Measurements from ENCODE around the gene KIRREL1.

Gene KIRREL1

GRCh38 chr1:157993918-157994605, 617 bp downstream of the KIRREL1 start:
- no peaks in the 10 kb centered on the region for H3K27me3 ChIP-seq (ENCODE audit: insufficient read depth, low read length, poor library complexity)
- H3K4me3 ChIP-seq (ENCODE audit: low read length), result peak overlapping the region; percentile 83
- H3K4me2 ChIP-seq (ENCODE audit: low read length), result peak overlapping the region; percentile 55
- H3K23ac ChIP-seq (ENCODE audit: low read length), result no peak overlapping the region
- peak overlapping the region; percentile 41 for H4K8ac ChIP-seq (ENCODE audit: low read depth, low read length)
- DNase-seq, result no peak
- H4K5ac ChIP-seq (ENCODE audit: low read length), result no peak overlapping the region
- no peak overlapping the region for H2BK5ac ChIP-seq (ENCODE audit: low read length)
- H2AK5ac ChIP-seq (ENCODE audit: low read length), result peak overlapping the region; percentile 79
- H3K27ac ChIP-seq (ENCODE audit: low read depth, low read length), result peak overlapping the region; percentile 42
- H2BK120ac ChIP-seq (ENCODE audit: low read depth, low read length), result peak overlapping the region; percentile 99
- peak overlapping the region; percentile 92 for H3K56ac ChIP-seq (ENCODE audit: low read length)
- no peaks in the 10 kb centered on the region for H3K36me3 ChIP-seq (ENCODE audit: control insufficient read depth, insufficient read depth, low read length)
- H3K4me1 ChIP-seq (ENCODE audit: control insufficient read depth, low read depth, low read length), result peaks cover 21% of the 10 kb centered on the region
- H2BK15ac ChIP-seq (replicated peaks; ENCODE audit: low read depth), result no peak overlapping the region
- WGBS (ENCODE audit: extremely low coverage, insufficient coverage, low lambda C conversion rate), result no CpG with 5 or more reads among the region's 29 CpGs
- peaks cover 48% of the 10 kb centered on the region for H3K79me2 ChIP-seq (ENCODE audit: control insufficient read depth, insufficient read depth, low read length)
- peaks cover 24% of the 10 kb centered on the region for H3K79me1 ChIP-seq (ENCODE audit: low read length)
- H3K4ac ChIP-seq (ENCODE audit: low read depth, low read length), result peak overlapping the region; percentile 97
- peak overlapping the region; percentile 71 for H3K9ac ChIP-seq (ENCODE audit: low read length)
- peak overlapping the region; percentile 100 for H3K18ac ChIP-seq (ENCODE audit: low read length)

- peak overlapping the region; percentile 83 for H3K23ac ChIP-seq (ENCODE audit: low read length)
- H3K9ac ChIP-seq (ENCODE audit: low read length), result peak overlapping the region; percentile 59
- H3K79me1 ChIP-seq (ENCODE audit: low read length), result peaks cover 26% of the 10 kb centered on the region
- H2AK5ac ChIP-seq (ENCODE audit: low read length), result peak overlapping the region; percentile 79
- H4K5ac ChIP-seq (ENCODE audit: low read length), result no peak overlapping the region
- H3K18ac ChIP-seq (ENCODE audit: low read length), result peak overlapping the region; percentile 24
- no peak for DNase-seq
- H2BK5ac ChIP-seq (ENCODE audit: low read length), result peak overlapping the region; percentile 17
- no peak overlapping the region for H3K27ac ChIP-seq (ENCODE audit: low read depth, low read length)
- H3K56ac ChIP-seq (ENCODE audit: low read length), result peak overlapping the region; percentile 75
- no CpG with 5 or more reads among the region's 13 CpGs for WGBS (ENCODE audit: extremely low coverage, insufficient coverage, low lambda C conversion rate)
- H3K4ac ChIP-seq (ENCODE audit: low read depth, low read length), result peak overlapping the region; percentile 97
- peaks cover 55% of the 10 kb centered on the region for H3K79me2 ChIP-seq (ENCODE audit: control insufficient read depth, insufficient read depth, low read length)
- no peak overlapping the region for H4K8ac ChIP-seq (ENCODE audit: low read depth, low read length)
- H3K4me3 ChIP-seq (ENCODE audit: low read length), result peak overlapping the region; percentile 2
- H2BK15ac ChIP-seq (replicated peaks; ENCODE audit: low read depth), result no peak overlapping the region
- H3K36me3 ChIP-seq (ENCODE audit: control insufficient read depth, insufficient read depth, low read length), result no peaks in the 10 kb centered on the region
- H2BK120ac ChIP-seq (ENCODE audit: low read depth, low read length), result no peak overlapping the region
- H3K4me1 ChIP-seq (ENCODE audit: control insufficient read depth, low read depth, low read length), result peaks cover 21% of the 10 kb centered on the region
- H3K27me3 ChIP-seq (ENCODE audit: insufficient read depth, low read length, poor library complexity), result no peaks in the 10 kb centered on the region
- peak overlapping the region; percentile 55 for H3K4me2 ChIP-seq (ENCODE audit: low read length)
Observed at GRCh38 chr1:157994704-157995582, 1.5 kb downstream of the KIRREL1 start.

- Histone ChIP-seq H2AK5ac (ENCODE audit: low read length) (no peak overlapping the region), H3K27ac (ENCODE audit: low read depth, low read length) (no peak overlapping the region), H3K4me2 (ENCODE audit: low read length) (peak overlapping the region; percentile 55), H3K79me2 (ENCODE audit: control insufficient read depth, insufficient read depth, low read length) (peaks cover 62% of the 10 kb centered on the region), H2BK15ac (replicated peaks; ENCODE audit: low read depth) (peak overlapping the region; percentile 41), H3K23ac (ENCODE audit: low read length) (no peak overlapping the region), H3K18ac (ENCODE audit: low read length) (peak overlapping the region; percentile 24), H4K8ac (ENCODE audit: low read depth, low read length) (no peak overlapping the region), H4K5ac (ENCODE audit: low read length) (no peak overlapping the region), H2BK5ac (ENCODE audit: low read length) (no peak overlapping the region), H3K56ac (ENCODE audit: low read length) (peak overlapping the region; percentile 75), H3K4me3 (ENCODE audit: low read length) (no peak overlapping the region), H3K36me3 (ENCODE audit: control insufficient read depth, insufficient read depth, low read length) (no peaks in the 10 kb centered on the region), H2BK120ac (ENCODE audit: low read depth, low read length) (no peak overlapping the region), H3K4me1 (ENCODE audit: control insufficient read depth, low read depth, low read length) (peaks cover 21% of the 10 kb centered on the region), H3K27me3 (ENCODE audit: insufficient read depth, low read length, poor library complexity) (no peaks in the 10 kb centered on the region), H3K79me1 (ENCODE audit: low read length) (peaks cover 29% of the 10 kb centered on the region), H3K4ac (ENCODE audit: low read depth, low read length) (peak overlapping the region; percentile 39), H3K9ac (ENCODE audit: low read length) (peak overlapping the region; percentile 59)
- DNase-seq, result no peak
- WGBS (ENCODE audit: extremely low coverage, insufficient coverage, low lambda C conversion rate), result no CpG with 5 or more reads among the region's 3 CpGs
Observed at GRCh38 chr1:157995583-157996169, 2.2 kb downstream of the KIRREL1 start.

DNA sequence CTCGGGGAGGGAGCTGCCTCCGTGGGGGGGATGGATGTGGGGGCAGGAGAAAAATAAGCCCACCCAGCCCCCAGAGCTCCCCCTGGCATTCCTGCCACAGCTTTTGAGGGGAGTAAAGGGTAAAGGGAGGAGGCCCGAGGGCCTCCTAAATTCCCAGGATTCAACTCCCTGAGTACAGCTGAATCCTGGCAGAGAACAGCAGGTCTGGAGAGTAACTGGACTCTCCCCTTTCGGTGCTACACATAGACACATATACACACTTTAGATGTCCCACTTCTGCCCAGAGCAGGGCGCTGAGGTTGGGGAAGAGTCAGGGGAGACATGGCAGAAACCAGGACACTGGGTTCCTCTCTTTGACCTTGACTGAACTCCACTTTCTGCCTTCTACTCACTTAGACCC, 3.0 kb downstream of the KIRREL1 start:
- peaks cover 21% of the 10 kb centered on the region for H3K4me1 ChIP-seq (ENCODE audit: control insufficient read depth, low read depth, low read length)
- peak overlapping the region; percentile 17 for H3K56ac ChIP-seq (ENCODE audit: low read length)
- H3K27ac ChIP-seq (ENCODE audit: low read depth, low read length), result no peak overlapping the region
- DNase-seq, result no peak
- no peak overlapping the region for H2BK120ac ChIP-seq (ENCODE audit: low read depth, low read length)
- H3K36me3 ChIP-seq (ENCODE audit: control insufficient read depth, insufficient read depth, low read length), result no peaks in the 10 kb centered on the region
- WGBS (ENCODE audit: extremely low coverage, insufficient coverage, low lambda C conversion rate), result no CpG with 5 or more reads among the region's 5 CpGs
- no peak overlapping the region for H3K23ac ChIP-seq (ENCODE audit: low read length)
- no peak overlapping the region for H3K4ac ChIP-seq (ENCODE audit: low read depth, low read length)
- no peak overlapping the region for H4K5ac ChIP-seq (ENCODE audit: low read length)
- no peak overlapping the region for H4K8ac ChIP-seq (ENCODE audit: low read depth, low read length)
- peaks cover 30% of the 10 kb centered on the region for H3K79me1 ChIP-seq (ENCODE audit: low read length)
- H2BK5ac ChIP-seq (ENCODE audit: low read length), result no peak overlapping the region
- peak overlapping the region; percentile 29 for H3K9ac ChIP-seq (ENCODE audit: low read length)
- H3K79me2 ChIP-seq (ENCODE audit: control insufficient read depth, insufficient read depth, low read length), result peaks cover 67% of the 10 kb centered on the region
- H3K4me2 ChIP-seq (ENCODE audit: low read length), result no peak overlapping the region
- H2AK5ac ChIP-seq (ENCODE audit: low read length), result no peak overlapping the region
- H3K4me3 ChIP-seq (ENCODE audit: low read length), result no peak overlapping the region
- no peaks in the 10 kb centered on the region for H3K27me3 ChIP-seq (ENCODE audit: insufficient read depth, low read length, poor library complexity)
- H3K18ac ChIP-seq (ENCODE audit: low read length), result peak overlapping the region; percentile 44
- H2BK15ac ChIP-seq (replicated peaks; ENCODE audit: low read depth), result no peak overlapping the region

DNA sequence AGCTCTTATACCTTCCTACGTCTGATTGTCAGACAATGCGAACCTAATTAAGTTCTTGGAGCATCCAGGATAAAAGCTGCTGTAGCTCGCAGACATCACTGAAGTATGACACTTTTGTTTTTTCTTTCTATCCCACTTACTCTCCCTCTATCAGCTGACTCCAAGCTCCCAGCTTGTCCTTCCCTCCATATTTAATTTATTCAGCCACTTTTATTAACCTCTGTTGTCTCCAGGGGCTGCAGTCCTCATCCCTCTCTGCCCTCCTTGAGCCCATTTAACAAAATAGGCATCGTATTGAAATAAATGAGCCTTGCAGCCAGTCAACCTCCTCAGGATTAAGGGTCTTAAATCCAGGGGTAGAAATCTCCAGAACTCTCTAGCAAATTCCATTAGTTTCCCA, 7.1 kb downstream of the KIRREL1 start:
- DNase-seq, result no peak
- Histone ChIP-seq H4K5ac (ENCODE audit: low read length) (no peak overlapping the region), H2BK120ac (ENCODE audit: low read depth, low read length) (no peak overlapping the region), H3K18ac (ENCODE audit: low read length) (no peak overlapping the region), H3K27me3 (ENCODE audit: insufficient read depth, low read length, poor library complexity) (no peaks in the 10 kb centered on the region), H2BK15ac (replicated peaks; ENCODE audit: low read depth) (no peak overlapping the region), H2BK5ac (ENCODE audit: low read length) (no peak overlapping the region), H3K36me3 (ENCODE audit: control insufficient read depth, insufficient read depth, low read length) (no peaks in the 10 kb centered on the region), H3K79me2 (ENCODE audit: control insufficient read depth, insufficient read depth, low read length) (peaks cover 67% of the 10 kb centered on the region), H3K4me3 (ENCODE audit: low read length) (no peak overlapping the region), H3K4me2 (ENCODE audit: low read length) (no peak overlapping the region), H3K9ac (ENCODE audit: low read length) (no peak overlapping the region), H3K27ac (ENCODE audit: low read depth, low read length) (no peak overlapping the region), H3K56ac (ENCODE audit: low read length) (no peak overlapping the region), H3K4me1 (ENCODE audit: control insufficient read depth, low read depth, low read length) (peaks cover 7% of the 10 kb centered on the region), H3K23ac (ENCODE audit: low read length) (no peak overlapping the region), H3K79me1 (ENCODE audit: low read length) (peaks cover 23% of the 10 kb centered on the region), H2AK5ac (ENCODE audit: low read length) (no peak overlapping the region), H4K8ac (ENCODE audit: low read depth, low read length) (no peak overlapping the region), H3K4ac (ENCODE audit: low read depth, low read length) (no peak overlapping the region)
- WGBS (ENCODE audit: extremely low coverage, insufficient coverage, low lambda C conversion rate), result no CpG with 5 or more reads among the region's 4 CpGs

All from mesendoderm (in vitro differentiated cells).